H1 (cell line): ENCODE results near the gene OPCML. TPM values are rescaled to one million over a fixed set of nuclear protein-coding genes. Genes with fewer than 3 reads are reported as not detected.

Experiments used
- CTCF ChIA-PET: fragments of 300-600 bp; sonication (Branson Sonifier 250); formaldehyde crosslinking; loops from one replicate; lab custom pipeline; 2021; ENCODE audit not compliant: partially characterized antibody; lab: Charles Lee
- POLR2A ChIA-PET: fragments of 300-600 bp; sonication (Branson Sonifier 250); formaldehyde crosslinking; loops from one replicate; lab custom pipeline; 2021; ENCODE audit warnings: inconsistent platforms; ENCODE audit not compliant: partially characterized antibody; lab: Charles Lee
- DNase-seq, 2 experiments: peaks; one replicate each; pipeline versions ENCODE4 v3.0.0 to v3.0.0-alpha.2; 2010 to 2022; ENCODE audit warnings: low spot score in 2 of 2, low read depth in 1 of 2, mixed read lengths in 1 of 2
- FAIRE-seq: peaks from 2 replicates; lab custom pipeline; 2011; peaks lifted over from hg19 to GRCh38; lab: Jason Lieb, UNC
- H2AFZ ChIP-seq: 2 replicates; pipeline ENCODE4 v1.8.1; 2012; ENCODE audit warnings: low read length, inconsistent platforms
- H2AK5ac ChIP-seq: 2 replicates; pipeline ENCODE4 v1.6.1; 2013; ENCODE audit warnings: low read depth, low read length
- H2BK120ac ChIP-seq: replicated peaks from 2 replicates; pipeline ENCODE3; 2013; ENCODE audit warnings: low read depth, low read length, inconsistent platforms
- H2BK12ac ChIP-seq: 2 replicates; pipeline ENCODE4 v1.6.1; 2013; ENCODE audit warnings: low read depth, low read length
- H2BK15ac ChIP-seq: 2 replicates; pipeline ENCODE4 v1.6.1; 2013; ENCODE audit warnings: low read length
- H2BK20ac ChIP-seq: 2 replicates; pipeline ENCODE4 v1.6.1; 2013; ENCODE audit warnings: low read length
- H2BK5ac ChIP-seq: 2 replicates; pipeline ENCODE4 v1.6.1; 2013; ENCODE audit warnings: low read depth, low read length
- H3K14ac ChIP-seq: 2 replicates; pipeline ENCODE4 v1.6.1; 2013; ENCODE audit warnings: inconsistent platforms; ENCODE audit not compliant: insufficient read length
- H3K18ac ChIP-seq: 2 replicates; pipeline ENCODE4 v1.6.1; 2013; ENCODE audit warnings: low read length; ENCODE audit errors: extremely low read depth
- H3K23ac ChIP-seq: 2 replicates; pipeline ENCODE4 v1.6.1; 2013; ENCODE audit warnings: inconsistent platforms; ENCODE audit not compliant: insufficient read length
- H3K23me2 ChIP-seq: 2 replicates; pipeline ENCODE4 v1.6.1; 2013; ENCODE audit warnings: low read depth, low read length
- H3K27ac ChIP-seq: 2 replicates; pipeline ENCODE4 v1.6.1; 2011; ENCODE audit warnings: low read depth, low read length, inconsistent platforms
- H3K27me3 ChIP-seq, 4 experiments: replicated peaks in 1 of 4; 1 replicate in 1 of 4; 2 replicates in 3 of 4; pipeline versions ENCODE4 v1.6.1 to v1.8.1; 2011 to 2013; ENCODE audit warnings: low read length in 3 of 4, mild to moderate bottlenecking in 3 of 4, inconsistent platforms in 2 of 4, mixed read lengths in 2 of 4, moderate library complexity in 1 of 4; ENCODE audit not compliant: control insufficient read depth in 3 of 4, insufficient read depth in 3 of 4; ENCODE audit errors: extremely low read depth in 1 of 4
- H3K36me3 ChIP-seq, 4 experiments: 2 replicates each; pipeline versions ENCODE4 v1.6.1 to v1.8.1; 2011 to 2013; ENCODE audit warnings: mild to moderate bottlenecking in 4 of 4, low read length in 3 of 4, moderate library complexity in 2 of 4, control low read depth in 1 of 4, inconsistent platforms in 1 of 4; ENCODE audit not compliant: insufficient read depth in 4 of 4, control insufficient read depth in 2 of 4
- H3K4ac ChIP-seq: replicated peaks from 2 replicates; pipeline ENCODE3; 2013; ENCODE audit warnings: low read length, low read depth, mixed read lengths, inconsistent platforms; ENCODE audit not compliant: insufficient read length
- H3K4me1 ChIP-seq, 4 experiments: replicated peaks in 1 of 4; 1 replicate in 1 of 4; 2 replicates in 3 of 4; pipeline versions ENCODE4 v1.6.1 to v1.8.1; 2011 to 2013; ENCODE audit warnings: low read length in 3 of 4, inconsistent platforms in 2 of 4, mixed read lengths in 1 of 4; ENCODE audit not compliant: insufficient read depth in 4 of 4, control insufficient read depth in 3 of 4
- H3K4me2 ChIP-seq, 2 experiments: 2 replicates each; pipeline versions ENCODE4 v1.6.1 to v1.8.1; 2011 to 2013; ENCODE audit warnings: low read depth in 2 of 2, low read length in 2 of 2, control low read depth in 1 of 2, inconsistent platforms in 1 of 2, mild to moderate bottlenecking in 1 of 2; ENCODE audit not compliant: insufficient read depth in 1 of 2
- H3K4me3 ChIP-seq, 4 experiments: fragments of 200-600, 300-600 bp in 1 of 4; sonication (generic), shearing (Covaris generic), sonication (Bioruptor Twin) in 1 of 4; 2 replicates each; pipeline versions ENCODE4 v1.5.1 to v1.8.1; 2011 to 2016; ENCODE audit warnings: low read length in 4 of 4, low read depth in 3 of 4, control low read depth in 2 of 4, inconsistent platforms in 2 of 4, mild to moderate bottlenecking in 2 of 4, mixed read lengths in 1 of 4, moderate library complexity in 1 of 4; ENCODE audit not compliant: insufficient read depth in 2 of 4; ENCODE audit errors: extremely low read depth in 1 of 4
- H3K56ac ChIP-seq: replicated peaks from 2 replicates; pipeline ENCODE3; 2013; ENCODE audit warnings: low read depth, mild to moderate bottlenecking, mixed read lengths, low read length, inconsistent platforms; ENCODE audit not compliant: insufficient read length
- H3K79me1 ChIP-seq: 2 replicates; pipeline ENCODE4 v1.6.1; 2013; ENCODE audit warnings: low read depth, low read length, control low read depth
- H3K79me2 ChIP-seq, 2 experiments: 2 replicates each; pipeline versions ENCODE4 v1.6.1 to v1.8.1; 2012 to 2013; ENCODE audit warnings: low read length in 2 of 2, mild to moderate bottlenecking in 2 of 2, inconsistent platforms in 1 of 2; ENCODE audit not compliant: insufficient read depth in 2 of 2, control insufficient read depth in 1 of 2
- H3K9ac ChIP-seq, 4 experiments: replicated peaks in 1 of 4; 1 replicate in 1 of 4; 2 replicates in 3 of 4; pipeline versions ENCODE4 v1.6.1 to v1.8.1; 2011 to 2013; ENCODE audit warnings: low read depth in 3 of 4, low read length in 3 of 4, control low read depth in 2 of 4, mild to moderate bottlenecking in 2 of 4, moderate library complexity in 2 of 4, inconsistent platforms in 1 of 4; ENCODE audit errors: extremely low read depth in 1 of 4
- H3K9me3 ChIP-seq, 2 experiments: 2 replicates each; pipeline versions ENCODE4 v1.6.1 to v1.8.1; 2012 to 2013; ENCODE audit warnings: mild to moderate bottlenecking in 2 of 2, moderate library complexity in 2 of 2, control low read depth in 1 of 2, inconsistent platforms in 1 of 2, low read depth in 1 of 2, low read length in 1 of 2, mixed read lengths in 1 of 2; ENCODE audit not compliant: insufficient read depth in 2 of 2
- H4K20me1 ChIP-seq, 2 experiments: replicated peaks in 1 of 2; 2 replicates each; pipeline versions ENCODE3 to v1.8.1; 2011 to 2013; ENCODE audit warnings: inconsistent platforms in 2 of 2, low read length in 2 of 2, mild to moderate bottlenecking in 1 of 2; ENCODE audit not compliant: insufficient read depth in 2 of 2, control insufficient read depth in 1 of 2
- H4K5ac ChIP-seq: 2 replicates; pipeline ENCODE4 v1.6.1; 2013; ENCODE audit warnings: low read length, low read depth, mixed read lengths, inconsistent platforms; ENCODE audit not compliant: insufficient read length
- H4K8ac ChIP-seq: 2 replicates; pipeline ENCODE4 v1.8.0; 2013; ENCODE audit warnings: mild to moderate bottlenecking, moderate library complexity, low read length, inconsistent platforms; ENCODE audit not compliant: insufficient read depth; ENCODE audit errors: extremely low read depth
- H4K91ac ChIP-seq: replicated peaks from 2 replicates; pipeline ENCODE3; 2013; ENCODE audit warnings: low read length, mixed read lengths, inconsistent platforms; ENCODE audit not compliant: insufficient read length
- HDAC6 ChIP-seq: IDR thresholded peaks from one replicate; pipeline ENCODE4 v1.7.1; 2012; ENCODE audit warnings: low read depth, mild to moderate bottlenecking, inconsistent platforms, low read length, moderate library complexity
- KDM1A ChIP-seq: fragments of 200-600, 300-600 bp; sonication (generic); IDR thresholded peaks from 2 replicates; pipeline ENCODE4 v1.7.1; 2016; ENCODE audit warnings: mild to moderate bottlenecking, low read length, borderline replicate concordance
- SIN3A ChIP-seq, 2 experiments: IDR thresholded peaks in 1 of 2; conservative IDR thresholded peaks in 1 of 2; 2 replicates each; pipeline ENCODE4 v1.6.1; 2011 to 2012; ENCODE audit warnings: low read length in 2 of 2, improper control_type of control experiment in 1 of 2, low read depth in 1 of 2, mild to moderate bottlenecking in 1 of 2
- WGBS, 2 experiments: shearing (Covaris generic) in 1 of 2; methylation state at CpG; one replicate each; pipeline versions ENCODE4 v1.1.6 to v1.1.7; 2013 to 2015; ENCODE audit warnings: low lambda C conversion rate in 2 of 2, mixed read lengths in 2 of 2, inconsistent platforms in 1 of 2, low coverage in 1 of 2, missing lambda C conversion rate in 1 of 2; ENCODE audit not compliant: insufficient replicate concordance in 2 of 2, insufficient coverage in 1 of 2, insufficient read length in 1 of 2; ENCODE audit errors: extremely low coverage in 1 of 2, missing lambda C conversion rate in 1 of 2; 5-methylcytosine and 5-hydroxymethylcytosine counted together
- polyA plus RNA-seq, 7 experiments: library from polyadenylated mRNA; depleted of rRNA in 3 of 7; stranded (reverse) in 5 of 7; unstranded in 2 of 7; fragments of >200 nt in 5 of 7; fragments of 200-250 nt in 2 of 7; gene quantifications; 1 replicate in 5 of 7; 2 replicates in 1 of 7; 4 replicates in 1 of 7; pipeline versions ENCODE4 v1.2.1 to v1.2.3, GENCODE V29; 2011 to 2013; ENCODE audit warnings: missing spikeins in 2 of 7, mixed read lengths in 2 of 7
- total RNA-seq: library from RNA; stranded (reverse); fragmentation: NEBNext Ultra II Directional; extraction: Animal tissue kit (Norgen Biotek cat#: 25700); gene quantifications from 2 replicates; pipeline ENCODE4 v1.2.1, GENCODE V29; 2021

OPCML gene
- total and polyA plus RNA-seq, 2 of the 8 experiments (the other 6 are each of a cell fraction or from before 2014, with no cell fraction given) = 2.3 to 3.1 TPM

DNA sequence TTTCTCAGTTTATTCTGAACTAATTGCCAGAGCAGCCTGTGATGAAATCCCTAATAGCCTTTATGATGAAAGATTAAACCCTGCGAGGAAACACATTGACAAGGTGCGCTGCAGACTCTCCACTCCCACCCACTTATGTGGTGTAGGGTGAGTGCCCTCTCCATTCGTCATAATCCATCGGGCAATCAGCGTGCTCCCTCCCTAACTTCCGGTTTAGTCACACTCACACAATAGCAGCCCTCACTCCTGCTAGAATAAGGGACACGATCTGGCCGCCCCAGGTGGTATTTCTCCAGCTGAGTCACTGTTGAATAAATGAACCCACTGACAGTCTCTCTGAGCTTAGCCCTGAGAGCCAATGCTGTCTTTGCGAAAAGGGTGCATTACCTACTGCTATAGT is 188.3 kb downstream of the OPCML start:
- H4K8ac ChIP-seq = no peak overlapping the region
- peaks cover 0 to 2% (median 0%) of the 10 kb centered on the region in 4 experiments; a peak in 2 of 7 replicates for H3K4me1 ChIP-seq
- H4K5ac ChIP-seq = no peak overlapping the region
- H3K27ac ChIP-seq = no peak overlapping the region
- H3K79me2 ChIP-seq = no peaks in the 10 kb centered on the region
- no peak overlapping the region for H2BK20ac ChIP-seq
- no peak for TF ChIP-seq HDAC6
- no peak for TF ChIP-seq SIN3A (conservative IDR thresholded peaks at IDR 0.05 in 1 of 2, IDR thresholded peaks at IDR 0.05 in 1 of 2; ENCODE audit: low read depth in 1 of 2, low read length in 2 of 2)
- TF ChIP-seq KDM1A = no peak
- H2BK15ac ChIP-seq = no peak overlapping the region
- no peaks in the 10 kb centered on the region for H3K36me3 ChIP-seq
- WGBS, 2 experiments = 68% methylated on average over 9 of the region's 9 CpGs; no CpG with 5 or more reads in 1 of the 2 experiments
- H3K9ac ChIP-seq = no peak overlapping the region
- H4K91ac ChIP-seq = no peak overlapping the region
- no peak overlapping the region for H3K4ac ChIP-seq
- POLR2A ChIA-PET = no interaction called here
- CTCF ChIA-PET = interaction anchor here (0.5 kb wide), 1 partner anchor 510 kb away, joined by 3 read pairs; no protein-coding TSS in a partner anchor
- H3K4me2 ChIP-seq = no peak overlapping the region
- no peak overlapping the region for H3K23ac ChIP-seq
- H3K27me3 ChIP-seq = no peaks in the 10 kb centered on the region
- no peak overlapping the region for H2AK5ac ChIP-seq
- H4K20me1 ChIP-seq = no peaks in the 10 kb centered on the region
- no peak for FAIRE-seq
- no peaks in the 10 kb centered on the region for H3K79me1 ChIP-seq
- H3K23me2 ChIP-seq = no peaks in the 10 kb centered on the region; the same call in 1 of the 2 replicates
- H2BK12ac ChIP-seq = no peak overlapping the region
- no peak overlapping the region for H3K18ac ChIP-seq
- H3K56ac ChIP-seq = no peak overlapping the region
- no peaks in the 10 kb centered on the region for H3K9me3 ChIP-seq
- H2BK120ac ChIP-seq = no peak overlapping the region
- no peak for DNase-seq
- H3K14ac ChIP-seq = no peak overlapping the region
- no peak overlapping the region for H2BK5ac ChIP-seq
- no peak overlapping the region for H2AFZ ChIP-seq
- H3K4me3 ChIP-seq = no peak overlapping the region
